SK-MEL-5 (cell line): Measurements from ENCODE around the gene RNF224. TPM values are rescaled to one million over a fixed set of nuclear protein-coding genes. Genes with fewer than 3 reads are reported as not detected.
A peak's percentile ranks its signal among the peaks of the same experiment; 100 is the strongest.
"Not testable (repeated sequence)": the region's sequence is repeated elsewhere in the genome, so short reads cannot be mapped to it uniquely, and the experiment has no call there.

Experiments used
- DNase-seq: peaks from one replicate; pipeline ENCODE4 v3.0.0-alpha.2; 2016; ENCODE audit warnings: low read depth, low spot score
- in situ Hi-C: cut with HindIII; loops from 2 replicates; pipeline ENCODE4 v1.10.0; 2016; ENCODE audit warnings: low sequenced_read_pairs, high pct_unique_total_duplicates, low pct_unique_long_range_greater_than_20kb
- total RNA-seq: library from RNA; depleted of rRNA; stranded (reverse); fragments of >200 nt; shearing (Covaris generic); gene quantifications from 2 replicates; pipeline ENCODE4 v1.2.3, GENCODE V29; 2014

RNF224 gene
- total RNA-seq, 1 experiment from 2014 or later: not detected

DNA sequence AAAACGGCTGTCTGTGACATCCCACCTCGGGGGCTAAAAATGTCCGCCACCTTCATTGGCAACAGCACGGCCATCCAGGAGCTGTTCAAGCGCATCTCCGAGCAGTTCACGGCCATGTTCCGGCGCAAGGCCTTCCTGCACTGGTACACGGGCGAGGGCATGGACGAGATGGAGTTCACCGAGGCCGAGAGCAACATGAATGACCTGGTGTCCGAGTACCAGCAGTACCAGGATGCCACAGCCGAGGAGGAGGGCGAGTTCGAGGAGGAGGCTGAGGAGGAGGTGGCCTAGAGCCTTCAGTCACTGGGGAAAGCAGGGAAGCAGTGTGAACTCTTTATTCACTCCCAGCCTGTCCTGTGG, 15.9 kb downstream of the RNF224 start:
- DNase-seq, in situ Hi-C loops: not testable (repeated sequence)

DNA sequence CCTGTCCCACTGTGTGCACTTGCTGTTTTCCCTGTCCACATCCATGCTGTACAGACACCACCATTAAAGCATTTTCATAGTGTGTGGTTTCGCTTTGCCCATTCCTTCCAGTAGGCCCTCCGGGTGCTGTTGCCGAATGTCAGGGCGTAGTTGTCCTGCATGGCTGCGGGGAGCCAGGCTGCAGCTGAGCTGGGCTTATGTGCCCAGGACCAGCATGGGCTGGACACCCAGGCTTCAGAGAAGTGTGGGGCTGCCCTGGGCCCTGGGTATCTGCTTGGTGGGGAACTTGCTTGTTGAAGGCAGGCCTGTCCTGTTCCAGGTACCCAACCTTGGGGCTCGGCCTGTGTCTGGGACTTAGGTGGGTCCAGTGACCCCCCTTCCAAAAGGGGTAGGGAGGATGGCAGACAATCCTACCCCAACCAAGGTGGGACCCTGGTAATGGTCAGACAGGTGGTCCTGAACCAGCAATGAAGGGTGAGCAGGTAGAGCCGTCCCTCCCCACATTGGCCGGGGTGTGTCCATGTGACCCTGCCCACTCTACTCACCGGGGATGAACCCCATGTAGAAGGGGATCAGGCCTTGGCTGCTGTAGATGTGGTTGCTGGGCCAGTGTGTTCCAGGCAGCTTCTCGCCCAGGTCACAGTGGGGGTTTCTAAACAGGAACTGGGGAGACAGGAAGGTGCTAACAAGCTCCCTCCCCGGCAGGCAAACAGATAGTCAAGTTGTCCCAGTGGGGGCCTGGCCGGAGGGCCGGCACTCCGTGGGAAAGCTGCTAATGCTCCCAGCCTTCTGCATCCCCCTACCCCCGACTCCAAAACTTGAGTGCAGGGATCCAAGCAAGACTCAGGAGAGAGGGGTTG, 16.6 kb downstream of the RNF224 start:
- in situ Hi-C loops: no loop called here

DNA sequence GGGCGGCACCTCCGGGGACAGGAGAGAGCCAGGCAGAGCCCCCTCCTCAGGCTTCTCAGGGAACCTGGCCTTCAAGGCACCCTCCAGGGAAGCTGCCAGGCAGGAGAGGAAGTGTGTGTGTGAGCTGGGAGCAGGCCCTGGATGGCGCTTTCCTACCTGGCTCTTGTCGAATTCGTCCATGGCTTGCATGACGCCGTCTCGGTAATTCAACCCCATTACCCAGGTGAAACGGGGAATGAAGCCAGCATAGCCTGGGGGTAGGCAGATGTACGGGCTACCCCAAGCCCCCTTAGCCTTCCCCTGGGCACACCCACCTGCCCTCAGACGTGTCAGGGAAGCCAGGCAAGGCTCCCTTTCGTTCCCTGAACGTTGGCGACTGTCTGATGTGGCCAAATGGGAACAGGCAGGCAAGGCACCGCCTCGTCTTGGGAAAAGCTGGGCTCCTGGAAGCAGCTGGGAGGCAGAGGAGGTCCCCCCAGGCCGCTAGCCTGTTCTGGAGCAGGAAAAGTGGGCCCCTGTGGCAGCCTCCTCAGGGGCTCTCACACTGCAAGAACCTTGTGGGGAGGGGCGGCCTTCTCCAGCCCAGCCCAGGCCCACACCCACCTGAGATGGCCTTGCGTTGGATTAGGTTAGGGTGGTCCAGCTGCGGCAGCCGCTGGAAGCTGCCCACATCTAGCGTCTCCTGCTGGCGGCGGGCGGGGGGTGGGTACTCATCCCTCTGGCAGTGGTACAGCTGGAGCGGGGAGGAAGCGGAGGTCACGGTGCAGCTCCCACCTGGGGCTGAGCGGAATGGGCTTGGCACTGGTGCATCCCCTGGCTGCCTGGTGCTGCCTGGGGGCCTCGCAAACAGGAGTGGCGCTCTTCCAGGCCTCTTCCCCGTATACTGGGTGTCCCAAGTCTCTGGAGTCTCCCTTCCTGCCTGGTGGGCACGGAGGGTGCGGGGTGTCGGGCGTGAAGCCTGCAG, 17.5 kb downstream of the RNF224 start:
- no peak for DNase-seq
- in situ Hi-C loops: no loop called here

More for the DNA sequence above, 16.6 kb downstream of the RNF224 start:
- no peak for DNase-seq

DNA sequence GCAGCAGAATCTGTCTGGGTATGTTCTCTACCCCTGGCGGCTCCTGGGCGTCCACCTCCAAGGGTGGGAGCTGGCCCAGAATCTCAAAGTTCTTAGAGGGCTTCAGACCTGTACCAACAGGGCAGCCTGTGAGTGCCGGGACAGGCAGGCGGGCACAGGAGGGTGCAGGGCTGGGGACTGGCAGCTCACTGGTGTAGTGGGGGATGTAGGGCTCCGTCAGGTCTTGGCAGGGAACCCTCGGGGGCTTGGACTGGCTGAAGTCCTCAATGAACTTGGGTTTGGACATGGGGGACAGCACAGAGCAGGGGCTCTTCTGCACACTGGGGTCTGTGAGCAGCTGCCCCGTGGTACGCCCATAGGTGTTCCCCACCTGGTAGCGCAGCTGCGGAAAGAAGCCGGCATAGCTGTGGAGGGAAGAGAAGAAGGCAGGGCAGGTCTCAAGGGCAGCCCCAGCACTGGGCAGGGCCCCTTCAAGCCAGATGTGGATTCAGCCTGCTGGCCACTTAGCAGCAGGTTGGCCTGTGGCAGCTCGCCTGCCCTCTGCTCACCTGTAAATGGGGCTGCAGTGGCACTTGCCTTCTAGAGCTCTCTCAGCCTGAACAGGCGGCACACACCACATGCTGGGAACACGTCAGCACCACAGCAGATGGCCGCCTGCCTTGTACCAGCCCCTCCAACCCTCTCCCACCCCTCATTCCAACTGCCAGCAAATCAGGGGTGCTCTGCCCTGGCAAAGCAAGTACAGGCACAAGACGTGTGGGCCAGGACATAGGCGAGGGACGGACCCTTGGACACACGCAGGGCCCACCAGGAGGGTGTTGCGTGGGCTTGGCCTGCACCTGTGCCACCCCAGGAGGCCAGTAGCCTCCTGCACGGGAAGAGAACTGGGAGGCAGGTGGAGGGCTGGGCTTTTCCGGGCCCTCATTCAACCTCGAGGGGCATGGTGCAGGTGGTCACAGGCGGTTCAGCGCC, 18.4 kb downstream of the RNF224 start:
- DNase-seq: no peak
- in situ Hi-C loops: no loop called here

DNA sequence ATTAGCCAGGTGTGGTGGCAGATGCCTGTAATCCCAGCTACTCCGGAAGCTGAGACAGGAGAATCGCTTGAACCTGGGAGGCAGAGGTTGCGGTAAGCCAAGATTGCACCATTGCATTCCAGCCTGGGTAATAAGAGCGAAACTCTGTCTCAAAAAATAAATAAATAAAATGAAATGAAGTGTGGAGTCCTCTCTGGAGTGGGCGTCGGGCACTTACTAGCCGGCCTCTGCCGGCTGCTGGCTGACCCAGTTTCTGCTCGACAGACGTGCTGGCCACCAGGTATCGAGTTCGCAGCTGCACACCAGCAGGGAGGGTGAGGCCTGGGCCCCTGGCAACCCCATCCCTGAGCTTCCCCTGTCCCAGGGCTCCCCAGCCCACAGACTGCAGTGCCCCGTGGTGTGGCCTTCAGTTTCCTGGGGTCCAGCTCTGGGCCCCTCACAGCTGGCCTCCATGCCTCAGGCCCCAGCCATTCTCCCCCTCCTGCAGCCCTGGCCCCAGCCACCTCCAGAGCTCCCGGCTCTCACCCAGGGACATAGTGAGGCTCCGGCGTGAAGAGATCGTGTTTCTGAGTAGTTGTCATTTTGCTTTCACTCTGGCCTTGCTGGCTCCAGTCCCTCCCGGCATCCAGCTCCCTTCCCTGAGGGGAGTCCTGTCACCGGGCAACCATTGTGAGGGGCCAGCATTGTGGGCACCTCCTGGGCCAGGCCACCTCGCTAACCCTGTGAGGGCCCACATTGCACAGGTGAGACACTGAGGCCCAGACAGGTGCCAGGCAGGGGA, 20.0 kb downstream of the RNF224 start:
- DNase-seq: no peak
- in situ Hi-C loops: no loop called here

DNA sequence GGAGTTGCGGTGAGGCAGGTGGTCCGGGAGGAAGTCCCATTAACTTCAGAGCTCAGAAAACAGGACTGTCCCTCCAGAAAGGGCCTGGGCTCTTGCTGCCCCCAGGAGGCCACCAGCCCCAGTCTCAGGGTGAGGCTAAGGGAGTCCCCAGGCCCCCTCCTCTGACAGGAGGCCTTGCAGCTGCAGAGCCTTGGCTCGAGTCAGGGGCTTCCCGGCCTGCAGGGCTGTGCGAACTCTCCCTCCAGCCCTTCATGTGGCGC, 20.5 kb downstream of the RNF224 start:
- in situ Hi-C loops: no loop called here
- DNase-seq: no peak

DNA sequence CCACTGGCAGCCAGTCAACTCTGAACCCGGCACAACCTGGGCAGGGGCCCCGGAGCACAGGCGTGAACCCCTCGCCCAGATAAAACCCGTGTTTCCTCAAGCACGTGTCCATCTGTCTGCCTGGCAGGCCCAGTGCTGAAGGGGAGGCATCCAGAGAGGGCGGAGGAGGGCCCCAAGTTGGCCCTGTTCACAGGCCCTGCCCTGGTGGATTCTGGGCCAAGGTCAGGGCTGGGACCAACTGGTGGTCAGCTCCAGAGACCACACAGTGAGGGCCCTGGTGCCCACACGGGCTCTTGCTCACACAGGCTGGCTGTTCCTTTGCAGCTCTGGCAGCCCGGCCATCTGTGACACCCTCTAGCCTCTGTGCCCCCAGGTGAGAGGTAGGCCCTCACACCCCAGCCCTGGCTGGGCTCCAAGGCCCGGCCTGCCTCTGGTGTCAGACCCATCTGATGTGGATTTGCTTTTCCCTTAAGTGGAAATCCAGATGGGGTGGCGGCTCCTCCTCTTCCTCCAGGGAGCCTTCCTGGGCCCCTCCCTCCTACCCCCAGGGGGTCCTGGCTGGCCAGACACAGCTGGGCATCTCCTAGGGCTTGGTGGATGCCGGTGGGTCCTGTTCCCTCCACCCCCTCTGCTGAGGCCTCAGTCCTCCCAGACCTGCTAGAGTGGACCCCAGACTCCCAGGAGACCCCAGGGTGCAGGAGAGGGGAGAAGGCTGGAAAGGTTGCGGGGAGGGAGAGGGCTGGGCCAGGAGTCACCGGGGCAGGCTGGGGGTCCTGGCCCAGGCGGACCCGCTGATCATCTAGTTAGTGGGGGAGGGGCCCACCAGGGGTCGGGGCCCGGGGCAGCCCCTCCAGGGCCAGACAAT, 23.3 kb downstream of the RNF224 start:
- in situ Hi-C loops: no loop called here
- no peak for DNase-seq

DNA sequence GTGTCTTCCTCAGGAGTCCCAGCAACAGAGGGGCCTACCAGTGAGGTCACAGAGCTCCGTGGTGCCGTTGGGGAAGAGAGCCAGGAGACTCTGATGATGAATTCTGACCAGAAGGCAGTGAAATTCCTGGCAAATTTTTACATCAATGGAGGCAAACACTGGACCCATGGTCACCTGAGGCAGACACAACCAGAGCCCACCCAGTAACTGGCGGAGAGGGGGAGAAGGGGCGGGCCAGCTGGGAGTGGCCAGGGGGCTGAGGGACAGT, 23.8 kb downstream of the RNF224 start, which contains the start of gene STPG3:
TSS of gene STPG3 (plus strand) at position 93 of the 268 bp plus-strand sequence. CDS start at position 94, 1 bp downstream.
- no peak for DNase-seq
- in situ Hi-C loops: no loop called here

DNA sequence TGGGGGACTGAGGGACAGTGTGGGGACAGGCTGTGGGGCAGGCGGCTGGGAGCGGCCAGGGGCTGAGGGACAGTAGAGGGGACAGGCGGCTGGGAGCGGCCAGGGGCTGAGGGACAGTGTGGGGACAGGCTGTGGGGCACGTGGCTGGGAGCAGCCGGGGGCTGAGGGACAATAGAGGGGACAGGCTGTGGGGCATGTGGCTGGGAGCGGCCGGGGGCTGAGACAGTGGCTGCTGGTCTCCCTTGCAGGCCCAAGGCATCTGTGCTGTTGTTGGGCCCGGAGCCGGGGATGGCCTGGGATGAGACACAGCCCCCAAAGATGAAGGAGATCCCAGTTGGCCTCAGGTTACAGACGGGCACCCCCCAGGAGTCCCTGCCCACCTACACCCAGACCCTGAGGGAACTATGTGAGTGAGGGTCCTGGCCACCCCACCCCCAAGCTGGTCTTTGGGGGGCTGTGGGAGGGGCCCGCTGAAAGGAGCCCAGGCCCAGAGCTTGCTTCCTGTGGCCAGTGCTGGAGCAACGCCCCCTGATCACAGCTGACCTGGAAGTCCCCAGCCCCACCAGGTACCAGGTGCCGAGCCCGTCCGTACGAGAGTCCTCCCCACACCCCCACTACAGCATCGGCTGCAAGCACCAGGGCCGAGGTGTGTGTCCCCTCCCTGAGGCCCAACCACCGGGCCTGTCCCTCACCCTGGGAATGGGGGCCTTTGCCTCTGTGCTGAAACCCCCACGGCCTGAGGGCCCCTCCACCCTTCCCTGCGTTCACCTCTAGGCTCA, 24.4 kb downstream of the RNF224 start:
- in situ Hi-C loops: no loop called here
- DNase-seq: no peak

DNA sequence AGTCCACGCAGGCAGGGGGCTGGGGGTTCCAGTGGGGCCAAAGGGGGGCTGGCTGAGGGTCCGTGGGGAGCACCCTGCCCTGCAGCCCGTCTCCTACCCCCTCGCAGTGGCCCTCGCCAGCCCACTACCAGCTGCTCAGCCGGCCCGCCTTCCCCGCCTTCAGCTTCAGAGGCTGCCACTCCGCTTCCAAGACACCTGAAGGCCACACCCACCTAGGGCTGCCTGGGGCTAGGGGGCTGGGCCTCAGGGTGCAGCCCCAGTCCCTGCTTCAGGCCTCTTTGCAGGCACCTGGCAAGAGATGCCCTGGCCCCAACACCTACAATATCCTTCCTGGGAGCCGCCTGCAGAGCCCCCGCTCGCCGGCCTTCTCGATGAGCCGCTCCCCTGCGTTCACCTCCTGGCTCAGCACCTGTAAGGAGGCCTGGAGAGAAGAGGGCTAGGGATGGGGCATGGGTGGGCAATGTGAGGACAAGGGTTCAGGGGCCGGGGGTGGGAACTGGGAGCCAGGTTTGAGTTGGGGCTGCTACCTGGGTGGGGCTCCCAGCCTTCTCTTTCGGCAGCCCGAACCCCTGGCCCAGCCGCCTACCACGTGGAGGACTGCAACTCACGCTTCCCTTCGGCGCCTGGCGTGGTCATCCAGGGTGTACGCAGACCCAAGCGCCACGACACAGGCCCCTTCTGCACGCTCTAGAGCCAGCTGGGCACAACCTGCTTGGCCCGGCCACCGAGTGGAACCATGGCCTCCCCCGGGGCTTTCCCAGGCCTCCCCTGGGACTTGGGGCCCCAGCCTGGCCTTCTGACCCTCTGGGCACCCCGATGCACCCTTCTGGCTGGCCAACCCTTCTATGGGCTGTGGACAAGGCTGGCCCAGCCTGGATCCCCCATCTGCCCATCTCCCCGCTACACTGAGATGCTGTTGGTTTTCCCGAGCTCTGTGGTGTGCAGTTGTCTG, 25.5 kb downstream of the RNF224 start:
- in situ Hi-C loops: no loop called here
- no peak for DNase-seq

DNA sequence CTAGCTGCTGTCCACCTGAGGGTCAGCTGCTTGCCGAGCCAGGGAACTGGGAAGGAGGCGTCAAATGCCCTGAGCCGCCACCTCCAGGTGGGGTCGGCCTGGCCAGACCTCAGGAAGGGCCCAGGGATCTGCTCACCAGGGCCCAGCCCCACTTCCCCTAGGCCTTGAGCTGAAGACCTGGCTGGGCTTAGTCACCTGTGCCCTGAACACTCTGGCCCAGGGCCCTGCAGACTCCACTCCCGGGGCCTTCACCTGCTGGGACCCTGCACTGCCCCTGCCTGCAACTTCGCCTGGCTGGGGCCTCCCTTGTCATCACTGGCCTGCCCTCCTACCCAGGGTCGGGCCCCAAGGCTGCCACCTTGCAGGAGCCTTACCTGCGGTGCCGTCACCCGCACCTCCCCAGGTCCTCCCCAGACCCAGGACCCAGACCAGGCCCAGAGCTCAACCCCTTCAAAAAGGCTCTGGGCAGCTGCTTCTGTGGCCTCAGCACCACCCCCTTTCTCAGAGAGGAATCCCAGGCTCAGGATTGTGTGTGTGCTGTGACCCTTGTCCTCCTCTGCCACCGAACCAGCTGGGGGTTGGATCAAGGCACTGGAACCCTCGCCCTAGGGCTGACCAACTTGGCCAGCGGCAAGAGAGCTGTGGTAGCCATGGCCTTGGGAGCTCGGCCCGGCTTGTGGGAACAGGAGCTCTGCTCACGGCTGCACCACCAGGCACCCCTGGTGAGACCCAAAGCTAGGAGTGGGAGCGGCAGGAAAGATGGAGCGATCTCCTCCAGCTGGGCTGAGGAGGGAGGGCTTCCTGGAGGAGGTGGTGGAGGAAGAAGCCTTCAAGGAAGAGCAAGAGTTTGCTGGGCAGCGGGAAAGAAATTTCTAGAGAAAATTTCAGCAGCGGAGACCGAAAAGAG, 26.7 kb downstream of the RNF224 start:
- in situ Hi-C loops: no loop called here
- DNase-seq: no peak

DNA sequence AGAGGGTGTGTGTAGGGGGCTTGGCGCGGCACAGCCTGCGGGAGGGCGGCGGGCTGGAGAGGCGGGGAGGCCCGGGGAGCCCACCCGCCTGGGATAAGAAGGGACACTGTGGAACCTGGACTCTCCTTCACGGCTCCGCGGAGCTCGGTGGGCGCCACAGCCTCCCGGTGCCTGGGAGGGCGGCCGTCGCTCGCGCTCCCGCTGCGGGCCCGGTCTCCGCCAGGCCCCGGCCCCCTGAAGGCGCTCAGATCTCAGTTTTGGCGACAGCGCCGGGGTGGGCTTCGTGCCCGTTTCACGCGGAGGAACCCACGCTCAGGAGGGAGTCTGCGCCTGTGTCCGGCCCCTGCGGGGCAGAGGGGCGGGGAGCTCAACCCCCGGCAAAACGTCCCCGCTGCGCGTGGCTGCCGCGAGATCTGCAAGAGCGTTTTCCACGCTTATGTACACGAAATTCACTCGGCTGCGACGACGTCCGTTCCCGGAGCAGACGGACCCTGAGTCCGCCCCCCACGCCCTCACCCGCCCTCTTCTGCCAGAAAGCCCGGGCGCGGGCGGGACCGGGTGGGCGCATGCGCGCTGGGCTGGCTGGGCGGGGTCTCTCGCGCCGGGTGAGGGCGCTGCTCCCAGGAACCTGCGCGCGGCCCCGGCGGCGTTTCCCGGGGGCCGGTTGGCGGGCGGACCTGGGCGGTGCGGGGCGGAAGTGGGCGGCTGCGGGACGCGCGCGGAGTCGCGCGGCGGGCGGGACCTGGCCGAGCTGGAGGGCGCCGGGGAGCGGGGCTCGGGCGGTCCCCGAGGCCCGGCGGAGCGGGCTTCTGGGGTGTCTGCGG, 27.5 kb downstream of the RNF224 start, which contains the start of gene NELFB:
TSS of gene NELFB (plus strand) at position 704 of the 824 bp plus-strand sequence.
- peak; percentile 86 for DNase-seq
- in situ Hi-C loops: no loop called here
